PFSK-1 (cell line): ENCODE measurements around the gene ZNF561.

ENCODE experiments used
- FOXP2 ChIP-seq: optimal IDR thresholded peaks from 2 replicates; pipeline ENCODE3; 2011; ENCODE audit warnings: borderline replicate concordance, control low read depth, inconsistent platforms; ENCODE audit not compliant: insufficient read depth; ENCODE audit errors: extremely low read length, extremely low read depth
- POLR2AphosphoS5 ChIP-seq: IDR thresholded peaks from 2 replicates; pipeline ENCODE4 v1.6.1; 2012; ENCODE audit warnings: low read depth, mild to moderate bottlenecking, control low read depth, low read length, moderate library complexity
- SIN3A ChIP-seq: IDR thresholded peaks from 2 replicates; pipeline ENCODE4 v1.6.1; 2012; ENCODE audit warnings: mild to moderate bottlenecking, low read length, moderate library complexity, borderline replicate concordance; ENCODE audit not compliant: insufficient read depth
- TAF1 ChIP-seq: IDR thresholded peaks from 2 replicates; pipeline ENCODE4 v1.6.1; 2012; ENCODE audit warnings: low read length, control low read depth, borderline replicate concordance; ENCODE audit not compliant: insufficient read depth
- TF ChIP-seq, protein P1 (sequence below), 2 experiments: IDR thresholded peaks; 2 replicates each; pipeline versions ENCODE4 v1.6.1 to v1.8.0; 2011 to 2012; ENCODE audit warnings: low read depth in 2 of 2, low read length in 2 of 2, control low read depth in 1 of 2, inconsistent platforms in 1 of 2, mild to moderate bottlenecking in 1 of 2, moderate library complexity in 1 of 2; ENCODE audit not compliant: insufficient read depth in 1 of 2

The ZNF561 gene

DNA sequence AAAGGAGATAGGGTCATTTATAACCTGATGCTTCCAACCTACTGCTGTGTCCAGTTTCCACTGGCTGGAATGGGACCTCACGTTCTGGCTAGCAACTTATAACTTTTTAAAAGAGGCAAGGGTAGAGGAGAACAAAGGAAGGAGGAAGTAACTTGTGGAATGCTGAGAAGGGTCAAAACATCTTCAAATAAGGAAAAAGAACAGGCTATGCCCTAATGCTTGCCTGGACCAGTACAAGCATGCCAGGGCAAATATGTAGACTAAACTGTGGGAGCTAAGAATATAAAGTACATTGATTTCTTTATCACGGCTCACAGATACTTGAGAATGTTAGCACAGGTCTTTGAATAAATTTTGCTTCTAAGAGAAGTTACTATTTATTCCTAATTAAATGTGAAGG, 1.5 kb upstream of the ZNF561 start:
- TF ChIP-seq TAF1 (no peak), SIN3A (no peak), POLR2AphosphoS5 (no peak), FOXP2 (no peak)
- TF ChIP-seq, protein P1, sequence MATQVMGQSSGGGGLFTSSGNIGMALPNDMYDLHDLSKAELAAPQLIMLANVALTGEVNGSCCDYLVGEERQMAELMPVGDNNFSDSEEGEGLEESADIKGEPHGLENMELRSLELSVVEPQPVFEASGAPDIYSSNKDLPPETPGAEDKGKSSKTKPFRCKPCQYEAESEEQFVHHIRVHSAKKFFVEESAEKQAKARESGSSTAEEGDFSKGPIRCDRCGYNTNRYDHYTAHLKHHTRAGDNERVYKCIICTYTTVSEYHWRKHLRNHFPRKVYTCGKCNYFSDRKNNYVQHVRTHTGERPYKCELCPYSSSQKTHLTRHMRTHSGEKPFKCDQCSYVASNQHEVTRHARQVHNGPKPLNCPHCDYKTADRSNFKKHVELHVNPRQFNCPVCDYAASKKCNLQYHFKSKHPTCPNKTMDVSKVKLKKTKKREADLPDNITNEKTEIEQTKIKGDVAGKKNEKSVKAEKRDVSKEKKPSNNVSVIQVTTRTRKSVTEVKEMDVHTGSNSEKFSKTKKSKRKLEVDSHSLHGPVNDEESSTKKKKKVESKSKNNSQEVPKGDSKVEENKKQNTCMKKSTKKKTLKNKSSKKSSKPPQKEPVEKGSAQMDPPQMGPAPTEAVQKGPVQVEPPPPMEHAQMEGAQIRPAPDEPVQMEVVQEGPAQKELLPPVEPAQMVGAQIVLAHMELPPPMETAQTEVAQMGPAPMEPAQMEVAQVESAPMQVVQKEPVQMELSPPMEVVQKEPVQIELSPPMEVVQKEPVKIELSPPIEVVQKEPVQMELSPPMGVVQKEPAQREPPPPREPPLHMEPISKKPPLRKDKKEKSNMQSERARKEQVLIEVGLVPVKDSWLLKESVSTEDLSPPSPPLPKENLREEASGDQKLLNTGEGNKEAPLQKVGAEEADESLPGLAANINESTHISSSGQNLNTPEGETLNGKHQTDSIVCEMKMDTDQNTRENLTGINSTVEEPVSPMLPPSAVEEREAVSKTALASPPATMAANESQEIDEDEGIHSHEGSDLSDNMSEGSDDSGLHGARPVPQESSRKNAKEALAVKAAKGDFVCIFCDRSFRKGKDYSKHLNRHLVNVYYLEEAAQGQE (IDR thresholded peaks at IDR 0.05; ENCODE audit: insufficient read depth in 1 of 2, low read depth in 2 of 2, low read length in 2 of 2): no peak

DNA sequence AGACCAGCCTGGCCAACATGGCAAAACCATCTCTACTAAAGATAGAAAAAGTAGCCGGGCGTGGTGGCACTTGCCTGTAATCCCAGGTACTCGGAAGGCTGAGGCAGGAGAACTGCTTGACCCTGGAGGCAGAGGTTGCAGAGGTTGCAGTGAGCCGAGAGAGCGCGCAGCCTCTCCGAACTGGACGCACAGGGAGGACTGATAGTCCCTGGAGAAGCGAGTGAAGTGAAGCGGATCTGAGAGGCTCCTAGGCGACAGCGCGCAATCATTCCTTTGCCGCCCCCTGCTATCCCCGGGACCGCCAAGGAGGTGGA, 233 bp downstream of the ZNF561 start:
- TF ChIP-seq, protein P1 (IDR thresholded peaks at IDR 0.05; ENCODE audit: insufficient read depth in 1 of 2, low read depth in 2 of 2, low read length in 2 of 2): no peak
- TF ChIP-seq SIN3A: no peak

DNA sequence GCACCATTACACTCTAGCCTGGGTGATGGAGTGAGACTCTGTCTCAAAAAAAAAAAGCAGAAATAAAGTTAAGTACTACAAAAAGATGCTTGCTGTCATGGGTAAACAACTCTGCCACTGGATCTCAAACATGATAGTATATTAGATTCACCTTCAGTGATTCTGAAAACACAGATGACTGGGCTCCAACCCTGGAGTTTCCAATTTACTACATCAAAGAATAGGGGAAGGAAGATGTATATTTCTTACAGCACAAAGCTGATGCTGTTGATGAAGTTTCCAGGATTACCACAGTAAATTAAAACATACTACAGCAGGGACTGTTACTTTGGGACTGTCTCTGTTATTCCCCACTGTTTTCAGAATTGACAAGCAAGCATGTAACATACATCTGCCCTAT, 5.2 kb downstream of the ZNF561 start:
- no peak for TF ChIP-seq SIN3A
- TF ChIP-seq, protein P1 (IDR thresholded peaks at IDR 0.05; ENCODE audit: insufficient read depth in 1 of 2, low read depth in 2 of 2, low read length in 2 of 2): no peak
- TF ChIP-seq TAF1: no peak
- no peak for TF ChIP-seq POLR2AphosphoS5
- TF ChIP-seq FOXP2: no peak

DNA sequence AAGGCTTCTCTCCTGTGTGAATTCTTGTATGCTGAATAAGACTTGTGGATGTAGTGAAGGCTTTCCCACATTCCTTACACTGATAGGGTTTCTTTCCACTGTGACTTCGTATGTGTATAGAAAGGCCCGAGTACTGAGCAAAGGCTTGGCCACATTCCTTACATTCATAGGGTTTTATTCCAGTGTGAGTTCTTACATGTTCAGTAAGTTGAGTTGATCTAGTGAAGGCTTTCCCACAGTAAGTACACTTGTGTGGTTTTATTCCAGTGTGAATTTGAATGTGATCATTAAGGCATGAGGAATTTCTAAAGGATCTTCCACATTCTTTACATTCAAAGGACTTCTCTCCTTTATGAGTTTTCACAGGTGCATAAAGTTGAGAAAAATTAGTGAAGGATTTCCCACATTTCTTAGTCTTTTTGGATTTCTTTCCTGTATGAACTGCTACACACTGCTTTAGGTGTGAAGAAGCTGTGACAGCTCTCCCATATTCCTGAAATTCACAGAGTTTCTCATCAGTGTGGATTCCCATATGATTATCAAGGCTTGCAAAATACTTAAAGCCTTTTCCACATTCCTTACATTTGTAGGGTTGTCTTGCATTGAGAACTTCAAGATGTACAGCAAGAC, 10.4 kb downstream of the ZNF561 start:
- TF ChIP-seq TAF1 (no peak), FOXP2 (no peak), SIN3A (no peak), POLR2AphosphoS5 (no peak)
- TF ChIP-seq, protein P1 (IDR thresholded peaks at IDR 0.05; ENCODE audit: insufficient read depth in 1 of 2, low read depth in 2 of 2, low read length in 2 of 2): no peak

DNA sequence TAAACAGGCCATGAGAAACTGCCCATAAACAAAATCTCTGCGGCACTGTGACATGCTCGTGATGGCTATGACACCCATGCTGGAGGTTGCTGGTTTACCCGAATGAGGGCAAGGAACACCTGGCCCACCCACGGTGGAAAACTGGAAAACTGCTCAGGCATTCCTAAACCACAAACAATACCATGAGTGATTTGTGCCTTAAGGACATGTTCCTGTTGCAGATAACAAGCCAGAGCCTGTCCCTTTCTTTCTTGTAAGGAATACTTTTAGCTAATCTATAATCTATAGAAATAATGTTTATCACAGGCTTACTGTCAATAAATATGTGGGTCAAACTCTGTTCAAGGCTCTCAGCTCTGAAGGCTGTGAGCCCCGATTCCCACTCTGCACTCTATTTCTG, 12.1 kb downstream of the ZNF561 start:
- no peak for TF ChIP-seq POLR2AphosphoS5
- TF ChIP-seq TAF1: no peak
- TF ChIP-seq, protein P1 (IDR thresholded peaks at IDR 0.05; ENCODE audit: insufficient read depth in 1 of 2, low read depth in 2 of 2, low read length in 2 of 2): no peak
- TF ChIP-seq SIN3A: no peak
- no peak for TF ChIP-seq FOXP2
